K562 (cell line): Measurements from ENCODE around the gene HAUS3. TPM values are rescaled to one million over a fixed set of nuclear protein-coding genes. Genes with fewer than 3 reads are reported as not detected.

Experiments
- ATAC-seq: fragments of 200-7000 bp; cut with Tn5 transposase; 3 replicates; pipeline ENCODE4 v1.9.1; 2020; ENCODE audit warnings: moderate library complexity
- BruUV-seq: library from RNA; stranded (reverse); fragments of 400-500 nt; replicated peaks from 2 replicates; lab custom pipeline; 2021; lab: Mats Ljungman, UMichigan
- CTCF ChIA-PET: fragments of 300-600 bp; formaldehyde crosslinking; extraction: SDS; loops from one replicate; lab custom pipeline; 2021; ENCODE audit warnings: low intra/inter-chr PET ratio; lab: Yijun Ruan, JAX
- POLR2A ChIA-PET: fragments of 300-600, 350-650 bp; sonication (Branson Sonifier 250); formaldehyde crosslinking; extraction: SDS; loops from one replicate; lab custom pipeline; 2021; ENCODE audit warnings: antibody characterized with exemption, inconsistent platforms; lab: Yijun Ruan, JAX
- DNase-seq, 4 experiments: peaks; one replicate each; pipeline versions ENCODE4 v3.0.0 to v3.0.0-alpha.2; 2011 to 2018; ENCODE audit warnings: low spot score in 3 of 4, mixed read lengths in 3 of 4; ENCODE audit errors: extremely low read depth in 1 of 4
- FAIRE-seq: peaks from 2 replicates; lab custom pipeline; 2011; peaks lifted over from hg19 to GRCh38; lab: Jason Lieb, UNC
- H2AFZ ChIP-seq: 2 replicates; pipeline ENCODE4 v1.6.0; 2011; ENCODE audit warnings: low read depth, low read length, control low read depth, inconsistent platforms
- H3K27ac ChIP-seq: fragments of 200-600 bp; 3 replicates; pipeline ENCODE4 v1.8.0; 2011; ENCODE audit warnings: low read depth, mild to moderate bottlenecking, control low read depth, inconsistent platforms, low read length, moderate library complexity, mixed read lengths; ENCODE audit errors: extremely low read depth
- H3K27me3 ChIP-seq, 2 experiments: fragments of 300-600 bp in 1 of 2; 2 replicates in 1 of 2; 3 replicates in 1 of 2; pipeline versions ENCODE4 v1.6.0 to v1.8.0; 2011; ENCODE audit warnings: inconsistent platforms in 2 of 2, low read length in 2 of 2, mild to moderate bottlenecking in 1 of 2, mixed read lengths in 1 of 2, moderate library complexity in 1 of 2; ENCODE audit not compliant: control insufficient read depth in 2 of 2, insufficient read depth in 2 of 2
- H3K36me3 ChIP-seq: fragments of 300-600 bp; 3 replicates; pipeline ENCODE4 v1.8.0; 2011; ENCODE audit warnings: mild to moderate bottlenecking, low read length, inconsistent platforms; ENCODE audit not compliant: control insufficient read depth, insufficient read depth
- H3K4me1 ChIP-seq, 2 experiments: fragments of 200-600 bp in 1 of 2; replicated peaks in 1 of 2; 2 replicates in 1 of 2; 3 replicates in 1 of 2; pipeline versions ENCODE4 v1.5.1 to v1.8.0; 2011; ENCODE audit warnings: inconsistent platforms in 2 of 2, low read length in 2 of 2, mild to moderate bottlenecking in 1 of 2, mixed read lengths in 1 of 2, moderate library complexity in 1 of 2; ENCODE audit not compliant: control insufficient read depth in 2 of 2, insufficient read depth in 2 of 2
- H3K4me2 ChIP-seq: 2 replicates; pipeline ENCODE4 v1.6.1; 2011; ENCODE audit warnings: low read length, control low read depth, inconsistent platforms, mixed read lengths; ENCODE audit not compliant: insufficient read depth
- H3K4me3 ChIP-seq: fragments of 200-600 bp; sonication (generic), shearing (Covaris generic); 2 replicates; pipeline ENCODE4 v1.5.1; 2016; ENCODE audit warnings: control low read depth, inconsistent platforms
- H3K79me2 ChIP-seq: fragments of 200-600 bp; 3 replicates; pipeline ENCODE4 v1.8.0; 2011; ENCODE audit warnings: low read length, inconsistent platforms; ENCODE audit not compliant: control insufficient read depth, insufficient read depth
- H3K9ac ChIP-seq, 2 experiments: 2 replicates each; pipeline versions ENCODE4 v1.6.0 to v1.6.1; 2011; ENCODE audit warnings: low read depth in 2 of 2, low read length in 2 of 2, control low read depth in 1 of 2, inconsistent platforms in 1 of 2, mild to moderate bottlenecking in 1 of 2, mixed read lengths in 1 of 2; ENCODE audit not compliant: insufficient read depth in 1 of 2
- H3K9me1 ChIP-seq: one replicate; pipeline ENCODE4 v1.6.0; 2011; ENCODE audit warnings: inconsistent platforms, mild to moderate bottlenecking, low read length, moderate library complexity; ENCODE audit not compliant: control insufficient read depth, insufficient read depth
- H3K9me3 ChIP-seq: replicated peaks from 2 replicates; pipeline ENCODE4 v1.5.1; 2011; ENCODE audit warnings: low read depth, low read length, inconsistent platforms; ENCODE audit not compliant: control insufficient read depth, insufficient read depth
- H4K20me1 ChIP-seq: replicated peaks from 2 replicates; pipeline ENCODE4 v1.6.1; 2011; ENCODE audit warnings: low read length, inconsistent platforms, mixed read lengths; ENCODE audit not compliant: control insufficient read depth, insufficient read depth
- ELK1 ChIP-seq: sonication (generic); formaldehyde crosslinking; IDR thresholded peaks from 2 replicates; pipeline ENCODE4 v1.8.1; 2022; ENCODE audit warnings: missing genetic modification reagents
- FOXJ2 ChIP-seq: fragments of 200-800 bp; sonication (Bioruptor generic); IDR thresholded peaks from 2 replicates; pipeline ENCODE4 v1.6.1; 2016; ENCODE audit warnings: missing genetic modification characterization, missing compliant biosample characterization
- MAFF ChIP-seq: IDR thresholded peaks from 2 replicates; pipeline ENCODE4 v1.6.1; 2012; ENCODE audit warnings: low read length, improper control_type of control experiment
- MAFK ChIP-seq: IDR thresholded peaks from 2 replicates; pipeline ENCODE4 v1.6.1; 2011; ENCODE audit warnings: low read length, improper control_type of control experiment
- MEF2A ChIP-seq: IDR thresholded peaks from 2 replicates; pipeline ENCODE4 v1.6.1; 2011; ENCODE audit warnings: low read depth, mild to moderate bottlenecking, low read length, moderate library complexity; ENCODE audit not compliant: control insufficient read depth
- NFIX ChIP-seq: fragments of 250-450 bp; sonication (Bioruptor Pico); IDR thresholded peaks from 2 replicates; pipeline ENCODE4 v1.4.0; 2020; ENCODE audit warnings: low read depth, mild to moderate bottlenecking, moderate library complexity
- NR4A1 ChIP-seq, 2 experiments: fragments of 250-450 bp in 1 of 2; fragments of 450-650 bp in 1 of 2; sonication (Bioruptor Pico) in 1 of 2; IDR thresholded peaks; 2 replicates each; pipeline versions ENCODE4 v1.4.0 to v1.6.1; 2016 to 2020; ENCODE audit warnings: mild to moderate bottlenecking in 2 of 2, missing compliant biosample characterization in 1 of 2, missing genetic modification characterization in 1 of 2, moderate library complexity in 1 of 2
- SPI1 ChIP-seq: IDR thresholded peaks from 2 replicates; pipeline ENCODE4 v1.6.1; 2011; ENCODE audit warnings: low read depth, low read length, control low read depth, borderline replicate concordance
- TFE3 ChIP-seq: fragments of 450-650 bp; formaldehyde crosslinking; IDR thresholded peaks from 2 replicates; pipeline ENCODE4 v1.4.0; 2020; ENCODE audit warnings: mild to moderate bottlenecking, mixed read lengths
- ZNF282 ChIP-seq: sonication (generic); formaldehyde crosslinking; IDR thresholded peaks from 2 replicates; pipeline ENCODE4 v1.8.1; 2023; ENCODE audit warnings: missing genetic modification reagents
- ZNF347 ChIP-seq: fragments of 450-650 bp; formaldehyde crosslinking; IDR thresholded peaks from 2 replicates; pipeline ENCODE4 v1.4.0; 2020; ENCODE audit warnings: low read depth, mild to moderate bottlenecking, moderate library complexity
- WGBS: fragments of 100-300 bp; shearing (Covaris generic); methylation state at CpG from one replicate; pipeline ENCODE4 v1.1.6; 2016; ENCODE audit warnings: low coverage, mixed read lengths; ENCODE audit not compliant: insufficient coverage; ENCODE audit errors: missing lambda C conversion rate; 5-methylcytosine and 5-hydroxymethylcytosine counted together
- in situ Hi-C: fragments of 300-500 bp; cut with MboI; formaldehyde crosslinking; loops from 4 replicates; pipeline ENCODE4 v1.15.0; 2018; ENCODE audit warnings: inconsistent platforms, mixed read lengths
- intact Hi-C: fragments of 100-400 bp; cut with micrococcal nuclease; formaldehyde crosslinking; loops from 2 replicates; pipeline ENCODE4 v1.14.2; 2022
- polyA plus RNA-seq, 8 experiments: library from polyadenylated mRNA; depleted of rRNA in 4 of 8; stranded (reverse) in 5 of 8; unstranded in 3 of 8; fragments of >200 nt; fragmentation: Nextera tagmentation in 2 of 8; fragmentation: Illumina TruSeq in 1 of 8; extraction: Ambion mirVana in 2 of 8; extraction: Trizol in 1 of 8; gene quantifications; 2 replicates each; pipeline versions ENCODE4 v1.2.1 to v1.2.3, GENCODE V29; 2011 to 2014; ENCODE audit warnings: inconsistent platforms in 1 of 8, missing spikeins in 1 of 8
- total RNA-seq, 7 experiments: library from RNA; depleted of rRNA in 6 of 7; stranded (reverse); fragments of >200 nt in 6 of 7; fragmentation: Illumina TruSeq in 2 of 7; extraction: Trizol in 2 of 7; gene quantifications; 2 replicates each; pipeline versions ENCODE4 v1.2.1 to v1.2.3, GENCODE V29; 2011 to 2021; ENCODE audit warnings: low replicate concordance in 1 of 7
- TF ChIP-seq, protein P1 (sequence below): sonication (generic); formaldehyde crosslinking; IDR thresholded peaks from 2 replicates; pipeline ENCODE4 v1.8.0; 2022; ENCODE audit warnings: mild to moderate bottlenecking, missing genetic modification reagents, borderline replicate concordance
- TF ChIP-seq, protein P2 (sequence below): fragments of 450-650 bp; IDR thresholded peaks from 2 replicates; pipeline ENCODE4 v1.6.1; 2017; ENCODE audit warnings: mild to moderate bottlenecking, moderate library complexity

The HAUS3 gene
- total and polyA plus RNA-seq, 9 of the 15 experiments (the other 6 are each of a cell fraction or from before 2014, with no cell fraction given), result 8.9 to 25.7 (median 21.5) TPM

DNA sequence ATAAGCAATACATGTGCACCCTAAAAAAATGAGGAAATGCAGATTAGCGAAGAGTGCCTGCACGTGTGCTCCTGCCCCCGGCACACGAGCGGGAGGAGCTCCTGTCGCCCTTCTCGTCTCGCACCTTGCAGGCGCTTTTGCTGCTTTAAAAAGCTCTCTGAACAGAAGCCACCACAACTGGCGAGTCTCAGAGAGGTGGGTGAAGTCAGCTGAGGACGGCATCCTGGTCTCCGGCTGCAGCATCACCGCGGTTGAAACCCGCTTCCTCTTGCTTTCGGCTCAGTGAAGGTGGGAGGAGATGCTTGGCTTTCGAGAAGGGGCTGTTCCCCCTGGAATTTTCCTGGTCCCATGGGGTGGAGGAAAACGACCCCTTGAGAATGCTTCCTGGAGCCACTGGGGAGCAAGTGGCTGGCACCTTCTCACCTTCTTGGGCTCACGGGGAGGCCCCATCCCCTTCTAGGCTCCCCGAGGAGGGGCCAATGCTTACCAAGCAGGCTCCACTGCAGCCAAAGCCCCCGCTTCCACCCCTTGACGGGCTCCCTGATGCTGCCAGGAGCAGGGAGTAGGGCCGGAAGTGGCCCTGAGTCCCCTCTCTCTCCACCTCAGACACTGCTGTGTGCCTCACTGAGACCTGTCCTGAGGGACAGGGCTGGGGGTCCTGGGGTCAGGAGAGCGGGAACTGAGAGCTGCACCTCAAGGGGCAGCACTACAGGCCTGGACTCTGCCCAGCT lies 49.2 kb upstream of the HAUS3 start (continued):
- peak; percentile 13; the same call in 1 of the 2 replicates for TF ChIP-seq SPI1
- no peak for TF ChIP-seq MAFK
- TF ChIP-seq, protein P1, sequence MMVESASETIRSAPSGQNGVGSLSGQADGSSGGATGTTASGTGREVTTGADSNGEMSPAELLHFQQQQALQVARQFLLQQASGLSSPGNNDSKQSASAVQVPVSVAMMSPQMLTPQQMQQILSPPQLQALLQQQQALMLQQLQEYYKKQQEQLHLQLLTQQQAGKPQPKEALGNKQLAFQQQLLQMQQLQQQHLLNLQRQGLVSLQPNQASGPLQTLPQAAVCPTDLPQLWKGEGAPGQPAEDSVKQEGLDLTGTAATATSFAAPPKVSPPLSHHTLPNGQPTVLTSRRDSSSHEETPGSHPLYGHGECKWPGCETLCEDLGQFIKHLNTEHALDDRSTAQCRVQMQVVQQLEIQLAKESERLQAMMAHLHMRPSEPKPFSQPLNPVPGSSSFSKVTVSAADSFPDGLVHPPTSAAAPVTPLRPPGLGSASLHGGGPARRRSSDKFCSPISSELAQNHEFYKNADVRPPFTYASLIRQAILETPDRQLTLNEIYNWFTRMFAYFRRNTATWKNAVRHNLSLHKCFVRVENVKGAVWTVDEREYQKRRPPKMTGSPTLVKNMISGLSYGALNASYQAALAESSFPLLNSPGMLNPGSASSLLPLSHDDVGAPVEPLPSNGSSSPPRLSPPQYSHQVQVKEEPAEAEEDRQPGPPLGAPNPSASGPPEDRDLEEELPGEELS (CRISPR knock-in tag), result no peak

GRCh38 chr4:2290488-2290887 lies 48.6 kb upstream of the HAUS3 start:
- TF ChIP-seq MEF2A, result no peak
- no peak for TF ChIP-seq TFE3
- TF ChIP-seq ELK1 (CRISPR knock-in tag), result no peak
- no peak for TF ChIP-seq ZNF347 (CRISPR knock-in tag)
- TF ChIP-seq NFIX (CRISPR knock-in tag), result no peak
- TF ChIP-seq MAFF, result no peak
- TF ChIP-seq FOXJ2 (tag), result no peak
- TF ChIP-seq NR4A1 (CRISPR knock-in tag; IDR thresholded peaks at IDR 0.05), result no peak
- no peak for TF ChIP-seq NR4A1 (tag; IDR thresholded peaks at IDR 0.05)
- TF ChIP-seq ZNF282, result no peak
- TF ChIP-seq, protein P2, sequence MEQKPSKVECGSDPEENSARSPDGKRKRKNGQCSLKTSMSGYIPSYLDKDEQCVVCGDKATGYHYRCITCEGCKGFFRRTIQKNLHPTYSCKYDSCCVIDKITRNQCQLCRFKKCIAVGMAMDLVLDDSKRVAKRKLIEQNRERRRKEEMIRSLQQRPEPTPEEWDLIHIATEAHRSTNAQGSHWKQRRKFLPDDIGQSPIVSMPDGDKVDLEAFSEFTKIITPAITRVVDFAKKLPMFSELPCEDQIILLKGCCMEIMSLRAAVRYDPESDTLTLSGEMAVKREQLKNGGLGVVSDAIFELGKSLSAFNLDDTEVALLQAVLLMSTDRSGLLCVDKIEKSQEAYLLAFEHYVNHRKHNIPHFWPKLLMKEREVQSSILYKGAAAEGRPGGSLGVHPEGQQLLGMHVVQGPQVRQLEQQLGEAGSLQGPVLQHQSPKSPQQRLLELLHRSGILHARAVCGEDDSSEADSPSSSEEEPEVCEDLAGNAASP, result no peak
- TF ChIP-seq, all 486 proteins: peak for 0
- no TSS peak for BruUV-seq
- H3K79me2 ChIP-seq, result no peaks in the 10 kb centered on the region
- no peak for DNase-seq
- in situ Hi-C loops, result no loop called here
- intact Hi-C loops, result no loop called here
- ChIA-PET CTCF (no interaction called here), POLR2A (interaction anchor here (0.7 to 1.5 kb wide), 4 partner anchors 9 to 22 kb away, joined by 3 to 5 read pairs (median 4); no protein-coding TSS in a partner anchor)
- peaks cover 2% of the 10 kb centered on the region for H3K9me1 ChIP-seq
- ATAC-seq, result peak; percentile 23; the same call in 1 of the 3 replicates
- H3K27me3 ChIP-seq, result no peaks in the 10 kb centered on the region
- no peaks in the 10 kb centered on the region for H3K36me3 ChIP-seq
- no peak overlapping the region for H3K27ac ChIP-seq
- H3K4me1 ChIP-seq, result peaks cover 0 to 44% of the 10 kb centered on the region in 2 experiments; a peak in 2 of 5 replicates
- no peaks in the 10 kb centered on the region for H3K9me3 ChIP-seq
- peak overlapping the region in 1 of 2 experiments; percentile 24; a peak in 1 of 4 replicates for H3K9ac ChIP-seq
- no peak overlapping the region for H2AFZ ChIP-seq
- FAIRE-seq, result no peak
- H3K4me3 ChIP-seq, result no peak overlapping the region
- WGBS, result 68% methylated on average over 8 of the region's 9 CpGs
- no peak overlapping the region for H3K4me2 ChIP-seq
- no peaks in the 10 kb centered on the region for H4K20me1 ChIP-seq
